Activated CD8-positive, alpha-beta memory T cell treated with anti-CD3 and anti-CD28 coated beads for 48 hours (primary cell): ENCODE results near the gene WDR20.
"Not testable (repeated sequence)": the region's sequence is repeated elsewhere in the genome, so short reads cannot be mapped to it uniquely, and the experiment has no call there.

Experiments used
- DNase-seq, 3 experiments: peaks; one replicate each; pipeline ENCODE4 v3.0.0-alpha.2; 2020; ENCODE audit warnings: low read depth in 2 of 3, low spot score in 2 of 3

The WDR20 gene

DNA sequence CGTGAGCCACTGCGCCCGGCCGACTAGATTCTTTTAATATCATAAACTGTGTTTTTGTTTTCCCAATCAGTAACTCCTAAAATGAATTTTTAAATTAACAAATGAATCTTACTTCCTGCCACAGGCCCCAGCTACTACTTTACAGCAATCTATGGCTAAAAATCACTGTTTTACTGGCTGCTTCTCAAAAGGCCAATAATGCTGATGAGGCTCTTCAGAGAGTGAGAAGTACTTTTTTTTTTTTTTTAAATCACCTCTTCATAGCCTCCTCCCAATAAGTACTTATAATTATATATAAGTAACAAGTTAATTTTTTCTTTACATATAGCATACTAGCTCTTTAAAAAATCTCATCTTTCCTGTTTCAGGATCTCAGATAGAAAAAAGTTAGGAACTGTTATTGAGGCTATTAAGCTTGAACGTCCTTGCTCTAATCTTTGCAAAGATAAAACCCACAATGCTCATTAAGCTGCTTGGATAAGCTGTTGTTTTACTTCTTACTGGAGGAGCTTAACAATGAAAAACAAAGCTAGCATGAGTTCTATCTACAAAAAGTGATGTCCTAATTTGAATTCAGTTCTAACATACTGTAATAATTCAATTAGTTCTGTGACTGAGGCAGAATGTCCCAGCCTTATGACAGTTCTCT, 12.8 kb upstream of the WDR20 start:
- no peak for DNase-seq

DNA sequence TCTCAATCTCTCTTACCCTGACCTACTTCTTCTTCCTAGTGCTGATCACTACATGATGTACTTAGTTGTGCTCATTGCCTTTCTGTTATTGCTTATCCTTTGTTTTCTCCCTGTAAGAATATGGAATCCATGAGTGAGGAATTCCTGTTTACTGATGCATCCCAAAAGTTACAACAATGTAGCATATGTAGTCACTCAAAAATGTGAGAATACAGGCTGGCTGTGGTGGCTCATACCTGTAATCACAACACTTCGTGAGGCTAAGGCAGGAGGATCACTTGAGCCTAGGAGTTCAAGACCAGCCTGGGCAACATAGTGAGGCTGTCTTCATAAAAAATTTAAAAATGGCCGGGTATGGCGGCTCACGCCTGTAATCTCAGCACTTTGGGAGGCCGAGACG, 8.0 kb upstream of the WDR20 start:
- no peak for DNase-seq

DNA sequence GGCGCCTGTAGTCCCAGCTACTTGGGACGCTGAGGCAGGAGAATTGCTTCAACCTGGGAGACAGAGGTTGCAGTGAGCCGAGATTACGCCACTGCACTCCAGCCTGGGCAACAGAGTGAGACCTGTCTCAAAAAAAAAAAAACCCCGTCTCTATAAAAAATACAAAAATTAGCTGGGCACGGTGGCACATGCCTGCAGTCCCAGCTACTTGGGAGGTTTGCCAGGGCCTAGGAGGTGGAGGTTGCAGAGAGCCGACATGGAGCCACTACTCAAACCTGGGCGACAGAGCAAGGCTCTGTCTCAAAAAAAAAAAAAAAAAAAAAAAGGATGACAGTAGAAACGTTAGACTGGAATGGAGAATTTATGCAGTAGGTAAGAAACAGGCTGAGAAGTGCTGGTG, 5.7 kb upstream of the WDR20 start:
- not testable (repeated sequence) for DNase-seq

DNA sequence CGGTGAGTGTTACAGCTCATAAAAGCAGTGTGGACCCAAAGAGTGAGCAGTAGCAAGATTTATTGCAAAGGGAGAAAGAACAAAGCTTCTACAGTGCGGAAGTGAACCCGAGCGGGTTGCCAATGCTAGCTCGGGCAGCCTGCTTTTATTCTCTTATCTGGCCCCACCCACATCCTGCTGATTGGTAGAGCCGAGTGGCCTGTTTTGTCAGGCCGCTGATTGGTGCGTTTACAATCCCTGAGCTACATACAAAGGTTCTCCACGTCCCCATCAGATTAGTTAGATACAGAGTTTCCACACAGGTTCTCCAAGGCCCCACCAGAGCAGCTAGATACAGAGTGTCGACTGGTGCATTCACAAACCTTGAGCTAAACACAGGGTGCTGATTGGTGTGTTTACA, 5.0 kb upstream of the WDR20 start:
- not testable (repeated sequence) for DNase-seq

DNA sequence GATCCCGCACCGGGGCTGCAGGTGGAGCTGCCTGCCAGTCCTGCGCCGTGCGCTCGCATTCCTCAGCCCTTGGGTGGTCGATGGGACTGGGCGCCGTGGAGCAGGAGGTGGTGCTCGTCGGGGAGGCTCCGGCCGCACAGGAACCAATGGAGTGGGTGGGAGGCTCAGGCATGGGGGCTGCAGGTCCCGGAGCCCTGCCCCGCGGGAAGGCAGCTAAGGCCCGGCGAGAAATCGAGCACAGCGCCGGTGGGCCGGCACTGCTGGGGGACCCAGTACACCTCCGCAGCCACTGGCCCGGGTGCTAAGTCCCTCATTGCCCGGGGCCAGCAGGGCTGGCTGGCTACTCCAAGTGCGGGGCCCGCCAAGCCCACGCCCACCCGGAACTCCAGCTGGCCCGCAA, 4.2 kb upstream of the WDR20 start:
- not testable (repeated sequence) for DNase-seq

DNA sequence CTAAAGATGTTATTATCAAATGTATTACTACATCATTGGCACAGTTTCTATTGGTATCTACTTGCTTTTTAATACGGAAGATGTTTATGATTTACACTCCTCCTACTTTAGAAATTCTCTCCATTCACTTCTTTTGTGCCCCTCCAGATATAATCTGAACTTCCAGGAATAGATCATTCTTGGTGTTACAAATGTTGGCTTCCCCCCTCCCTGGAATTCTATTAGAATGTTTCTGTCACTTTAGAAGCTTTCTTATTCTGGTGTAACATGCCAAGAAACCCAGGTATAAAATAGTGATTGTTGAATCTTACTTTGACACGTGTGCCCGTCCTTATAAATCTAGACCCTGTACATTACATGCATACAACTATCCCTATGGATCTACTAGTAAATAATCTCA, 1.2 kb upstream of the WDR20 start:
- DNase-seq: no peak

DNA sequence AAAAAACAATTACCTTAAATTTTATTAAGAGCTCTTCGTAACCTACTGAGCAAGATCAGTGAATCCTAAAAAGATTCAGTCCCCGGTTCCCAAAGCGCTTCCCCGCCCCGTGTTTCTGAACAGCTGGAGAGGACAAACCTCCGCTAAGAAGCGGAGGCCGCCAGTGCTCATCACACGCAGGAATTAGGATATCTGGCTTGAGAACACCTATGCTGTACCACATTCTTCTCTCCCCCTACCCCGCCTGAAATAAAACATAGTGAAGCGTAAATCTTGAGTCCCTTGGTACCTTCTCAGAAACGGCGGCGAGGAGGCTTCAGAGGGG, 774 bp upstream of the WDR20 start:
- DNase-seq: no peak

DNA sequence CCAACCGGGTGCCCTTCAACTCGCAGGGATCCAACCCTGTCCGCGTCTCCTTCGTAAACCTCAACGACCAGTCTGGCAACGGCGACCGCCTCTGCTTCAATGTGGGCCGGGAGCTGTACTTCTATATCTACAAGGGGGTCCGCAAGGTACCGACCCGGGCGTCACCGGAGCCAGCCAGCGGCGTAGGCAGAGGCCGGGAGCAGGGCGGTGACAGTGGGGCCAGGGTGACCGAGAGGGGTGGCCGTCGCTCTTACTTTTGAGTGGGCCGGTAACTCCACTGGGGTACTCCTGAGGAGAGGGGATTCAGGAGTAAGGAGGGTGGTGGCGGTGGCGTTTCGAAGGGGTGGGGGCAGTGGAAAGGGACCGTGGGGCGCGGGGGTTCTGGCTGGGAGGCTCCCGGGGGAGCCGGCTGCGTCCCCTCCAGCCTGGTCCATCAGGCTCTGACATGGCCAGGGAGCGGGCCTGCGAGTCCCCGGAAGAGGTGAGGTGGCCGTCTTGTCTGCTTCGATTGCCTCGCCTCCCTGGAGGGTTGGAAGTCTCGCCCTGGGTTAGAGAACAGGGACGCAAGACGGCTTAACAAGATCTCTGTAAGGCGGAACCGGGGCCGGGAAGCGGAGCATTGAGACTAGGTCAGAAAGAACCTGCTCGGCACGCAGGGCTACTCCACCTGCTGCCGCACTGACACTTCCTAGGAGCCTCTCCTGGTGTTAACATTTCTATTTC, 491 bp downstream of the WDR20 start:
- peak in 2 of 3 experiments; percentile 5 to 17 for DNase-seq

DNA sequence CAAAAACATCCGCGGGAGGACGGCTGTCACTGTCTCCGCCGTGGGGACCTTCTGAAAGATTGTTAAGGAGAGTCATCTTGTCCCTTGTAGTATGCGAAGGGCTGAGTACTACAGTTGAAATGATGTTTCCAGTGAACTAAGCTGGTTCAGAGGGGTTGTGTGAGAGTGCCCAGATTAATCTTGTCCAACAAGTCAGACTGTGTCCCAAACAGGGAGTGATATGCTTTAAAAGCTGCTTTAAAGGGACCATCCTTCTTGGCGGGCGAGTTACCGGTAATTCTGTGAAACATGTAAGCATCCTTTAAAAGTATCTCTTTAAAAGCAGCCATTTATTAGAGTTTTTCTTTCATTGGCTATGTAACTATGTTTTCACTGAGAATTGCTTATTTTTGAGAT, 1.1 kb downstream of the WDR20 start:
- DNase-seq: no peak

DNA sequence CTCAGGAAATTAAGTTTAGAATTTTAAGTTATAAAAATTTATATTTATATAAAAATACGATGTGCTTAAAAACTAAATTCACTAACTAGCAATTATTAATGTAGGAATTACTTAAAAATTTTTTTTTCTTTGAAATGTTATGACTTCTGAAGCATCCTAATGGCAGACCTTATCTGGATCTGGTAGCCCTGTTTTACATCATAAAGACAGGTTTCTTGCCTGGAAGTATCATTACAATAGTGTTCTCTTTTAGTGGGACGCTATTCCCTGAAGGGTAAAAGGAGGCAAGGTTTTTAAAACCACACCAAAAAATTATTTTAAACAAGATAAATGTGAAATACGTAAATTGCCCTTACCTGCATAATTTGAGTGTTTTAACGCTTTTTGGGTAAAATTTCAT, 2.1 kb downstream of the WDR20 start:
- no peak for DNase-seq

DNA sequence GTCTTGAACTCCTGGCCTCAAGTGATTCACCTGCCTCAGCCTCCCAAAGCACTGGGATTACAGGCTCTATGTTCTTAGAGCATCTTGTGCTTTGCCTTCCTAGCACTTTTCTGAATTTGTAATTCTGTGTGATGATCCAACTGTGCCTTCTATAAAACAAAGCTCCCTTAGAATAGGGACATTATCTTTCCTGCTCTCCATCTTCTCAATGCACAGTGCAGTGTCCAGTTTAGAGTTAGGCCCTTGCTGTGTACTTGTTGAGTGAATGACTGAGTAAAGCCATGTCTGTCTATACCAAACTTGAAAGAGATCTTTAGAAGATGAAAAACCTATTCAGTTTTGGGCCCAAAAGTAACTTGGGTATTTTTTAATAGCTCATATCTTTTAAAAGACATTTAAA, 5.2 kb downstream of the WDR20 start:
- DNase-seq: no peak

DNA sequence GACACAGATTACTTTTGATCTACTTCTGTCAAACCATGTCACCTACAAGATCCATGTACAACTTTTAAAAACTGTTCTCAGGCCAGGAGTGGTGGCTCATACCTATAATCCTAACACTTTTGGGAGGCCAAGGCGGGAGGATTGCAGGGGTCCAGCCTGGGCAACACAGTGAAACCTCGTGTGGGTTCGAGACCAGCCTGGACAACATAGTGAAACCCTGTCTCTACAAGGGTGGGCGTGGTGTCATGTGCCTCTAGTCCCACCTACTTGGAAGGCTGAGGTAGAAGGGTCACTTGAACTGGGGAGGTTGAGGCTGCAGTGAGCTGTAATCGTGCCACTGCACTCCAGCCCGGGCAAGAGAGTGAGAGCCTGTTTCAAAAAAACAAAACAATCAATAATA, 5.7 kb downstream of the WDR20 start:
- no peak for DNase-seq

DNA sequence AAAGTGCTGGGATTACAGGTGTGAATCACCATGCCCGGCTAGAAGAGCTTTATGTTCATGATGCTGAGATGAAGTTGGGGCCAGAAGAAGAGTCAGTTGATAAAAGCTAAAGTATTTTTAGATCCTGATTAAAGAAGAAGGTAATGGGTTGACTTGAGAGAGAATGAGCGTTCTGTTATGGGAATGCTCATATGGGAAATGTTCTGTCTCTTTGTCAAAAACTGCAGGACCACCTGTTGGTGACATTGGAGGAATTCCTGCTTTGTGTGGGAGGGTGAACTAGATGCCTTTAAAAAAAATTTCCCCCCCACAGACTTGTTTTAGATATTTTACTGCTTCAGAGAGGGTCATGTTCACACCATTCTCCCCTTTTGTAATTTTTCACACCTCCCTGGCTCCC, 6.7 kb downstream of the WDR20 start:
- DNase-seq: no peak

DNA sequence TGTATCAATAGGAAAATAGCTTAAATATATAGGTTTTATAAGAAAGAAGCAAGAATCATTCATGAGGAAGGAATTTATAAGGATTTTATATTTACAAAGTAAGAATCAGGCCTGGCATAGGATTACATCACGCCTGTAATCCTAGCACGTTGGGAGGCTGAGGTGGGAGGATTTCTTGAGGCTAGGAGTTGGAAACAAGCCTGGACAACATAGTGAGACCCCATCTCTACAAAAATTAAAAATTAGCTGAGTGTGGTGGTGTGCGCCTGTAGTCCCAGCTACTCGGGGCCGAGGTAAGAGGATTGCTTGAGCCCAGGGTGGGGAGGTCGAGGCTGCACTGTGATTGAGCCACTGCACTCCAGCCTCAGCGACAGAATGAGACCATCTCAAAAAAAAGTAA, 10.4 kb downstream of the WDR20 start:
- DNase-seq: no peak

DNA sequence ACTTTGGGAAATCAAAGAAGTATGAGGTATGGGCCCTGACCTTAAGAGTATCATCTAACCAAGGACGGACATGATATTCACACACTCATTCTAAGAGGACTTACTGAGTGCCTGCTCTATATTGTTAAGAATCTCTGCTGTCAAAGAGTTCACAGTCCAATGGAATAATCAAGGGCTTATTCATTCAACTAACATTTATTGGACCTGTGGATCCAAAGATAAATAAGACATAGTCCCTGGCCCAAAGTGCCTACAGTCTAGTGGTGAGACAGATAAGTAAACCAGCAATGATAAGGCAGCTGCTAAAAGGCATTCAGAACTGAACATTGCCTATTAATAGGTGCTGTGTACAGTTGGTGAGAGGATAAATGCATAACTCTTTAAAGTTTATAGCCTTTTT, 11.0 kb downstream of the WDR20 start:
- DNase-seq: no peak

DNA sequence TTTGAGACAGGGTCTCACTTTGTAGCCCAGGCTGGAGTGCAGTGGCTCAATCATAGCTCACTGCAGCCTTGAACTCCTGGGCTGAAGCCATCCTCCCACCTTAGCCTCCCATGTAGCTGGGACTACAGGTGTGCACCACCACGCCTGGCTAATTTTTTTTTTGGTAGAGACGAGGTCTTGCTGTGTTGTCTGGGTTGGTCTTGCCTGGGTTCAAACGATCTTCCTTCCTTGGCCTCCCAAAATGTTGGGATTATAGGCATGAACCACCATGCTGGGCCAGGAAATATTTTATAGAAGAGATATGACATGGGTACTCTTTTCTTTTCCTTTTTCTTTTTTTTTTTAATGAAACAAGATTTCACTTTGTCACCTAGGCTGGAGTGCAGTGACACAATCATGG, 11.7 kb downstream of the WDR20 start:
- not testable (repeated sequence) for DNase-seq

DNA sequence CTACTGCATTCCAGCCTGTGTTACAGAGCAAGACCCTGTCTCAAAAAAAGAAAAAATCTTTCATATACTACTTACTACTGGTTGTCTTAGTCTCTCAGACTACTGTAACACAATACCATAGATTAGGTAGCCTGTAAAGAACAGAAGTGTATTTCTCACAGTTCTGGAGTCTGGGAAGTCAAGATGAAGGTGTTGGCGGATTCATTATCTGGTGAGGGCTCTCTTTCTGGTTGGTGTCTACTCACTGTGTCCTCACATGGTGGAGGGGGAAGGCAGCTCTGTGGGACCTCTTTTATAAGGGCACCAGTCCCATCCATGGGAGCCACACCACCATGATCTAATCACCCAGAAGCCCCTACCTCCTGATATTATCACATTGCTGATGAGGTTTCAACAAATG, 14.4 kb downstream of the WDR20 start:
- DNase-seq: no peak

DNA sequence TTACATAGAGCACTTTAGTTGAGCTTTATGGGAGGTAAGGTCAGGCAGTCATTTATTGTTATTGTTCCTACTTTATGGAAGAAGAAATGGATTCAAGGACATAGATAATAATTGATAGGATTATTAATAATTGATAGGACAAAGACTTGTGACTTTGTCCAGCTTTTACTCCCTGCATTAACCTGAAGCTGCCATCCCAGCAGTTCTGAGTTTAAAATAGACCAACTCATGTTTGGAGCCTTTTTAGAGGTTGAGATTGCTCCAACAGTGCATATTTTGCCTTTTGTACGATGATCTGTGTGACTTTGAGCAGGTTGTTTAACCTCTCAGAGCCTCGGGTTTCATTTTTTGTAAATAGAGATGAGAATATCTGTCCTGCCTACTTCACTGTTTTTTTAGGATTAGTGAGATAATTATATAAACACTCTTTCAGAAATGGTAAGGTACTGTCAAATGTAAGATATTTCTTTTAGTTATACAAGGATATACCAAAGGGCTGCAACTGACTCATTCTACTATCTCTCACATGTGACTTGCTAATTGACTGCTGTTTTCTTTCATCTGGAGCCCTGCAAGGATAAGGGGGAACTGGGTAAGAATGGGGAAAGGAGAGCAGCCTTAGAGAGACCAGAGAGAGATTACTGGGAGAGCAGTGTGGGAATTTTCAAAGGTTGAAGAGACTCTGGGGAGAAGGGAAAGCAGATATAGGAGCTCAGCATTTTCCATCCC, 15.3 kb downstream of the WDR20 start:
- DNase-seq: no peak

DNA sequence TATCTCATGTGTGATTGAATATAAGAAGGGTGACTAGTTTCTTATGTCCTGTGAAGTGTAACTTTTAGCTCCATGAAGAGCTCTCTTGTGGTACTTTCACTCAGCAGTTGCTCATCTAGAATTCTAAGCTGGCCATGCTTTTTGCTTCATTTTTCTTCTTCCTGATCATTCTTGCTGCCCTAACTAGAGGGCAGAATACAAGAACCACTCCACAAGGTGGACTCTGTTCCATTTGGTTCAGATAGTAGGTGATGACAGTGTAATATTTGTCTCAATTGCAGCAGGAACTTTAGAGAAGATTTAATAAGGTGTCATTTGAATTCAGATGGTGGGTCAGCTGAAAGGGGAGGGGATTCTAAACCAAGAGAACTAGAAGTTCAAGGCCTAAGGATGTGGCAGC, 17.6 kb downstream of the WDR20 start:
- no peak for DNase-seq

DNA sequence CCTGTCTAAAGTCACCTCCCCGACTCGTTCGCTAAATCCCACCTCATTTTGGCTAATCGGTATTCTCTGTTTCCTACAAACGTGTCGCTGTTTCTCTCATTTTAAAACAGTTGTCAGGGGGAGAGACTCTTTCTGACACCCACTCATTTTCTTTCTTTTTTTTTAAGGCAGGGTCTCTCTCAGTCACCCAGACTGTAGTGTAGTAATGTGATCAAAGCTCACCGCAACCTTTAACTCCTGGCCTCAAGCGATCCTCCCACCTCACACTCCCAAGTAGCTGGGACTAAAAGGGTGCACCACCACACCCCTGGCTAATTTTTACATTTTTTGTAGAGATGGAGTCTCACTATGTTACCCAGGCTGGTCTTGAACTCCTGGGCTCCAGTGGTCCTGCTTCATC, 19.1 kb downstream of the WDR20 start:
- no peak for DNase-seq

DNA sequence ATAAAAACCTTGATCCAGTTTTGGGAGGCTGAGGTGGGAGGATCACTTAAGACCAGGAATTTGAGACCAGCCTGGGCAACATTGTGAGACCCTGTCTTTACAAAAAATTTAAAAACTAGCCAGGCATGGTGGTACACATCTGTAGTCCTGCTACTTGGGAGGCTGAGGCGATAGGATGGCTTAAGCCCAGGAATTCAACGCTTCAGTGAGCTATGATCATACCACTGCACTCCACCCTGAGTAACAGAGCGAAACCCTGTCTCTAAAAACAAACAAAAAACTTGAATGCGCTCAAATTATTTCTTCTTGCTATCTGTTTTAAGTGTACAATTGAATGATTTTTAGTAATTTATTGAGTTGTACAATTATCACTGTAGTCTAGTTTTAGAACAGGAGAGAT, 20.1 kb downstream of the WDR20 start:
- DNase-seq: no peak

DNA sequence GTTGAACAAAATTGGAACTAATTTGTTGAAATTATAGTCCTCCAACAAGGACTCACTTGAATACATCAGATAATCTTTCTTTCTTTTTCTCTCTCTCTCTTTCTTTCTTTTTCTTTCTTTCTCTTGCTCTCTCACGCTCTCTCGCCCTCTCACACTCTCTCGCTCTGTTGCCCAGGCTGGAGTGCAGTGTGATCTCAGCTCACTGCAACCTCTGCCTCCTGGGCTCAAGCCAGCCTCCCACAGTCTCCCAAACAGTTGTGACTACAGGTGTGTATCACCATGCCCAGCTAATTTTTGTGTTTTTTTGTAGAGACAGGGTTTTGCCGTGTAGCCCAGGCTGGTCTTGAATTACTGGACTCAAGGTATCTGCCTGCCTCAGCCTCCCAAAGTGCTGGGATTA, 22.8 kb downstream of the WDR20 start:
- DNase-seq: no peak

DNA sequence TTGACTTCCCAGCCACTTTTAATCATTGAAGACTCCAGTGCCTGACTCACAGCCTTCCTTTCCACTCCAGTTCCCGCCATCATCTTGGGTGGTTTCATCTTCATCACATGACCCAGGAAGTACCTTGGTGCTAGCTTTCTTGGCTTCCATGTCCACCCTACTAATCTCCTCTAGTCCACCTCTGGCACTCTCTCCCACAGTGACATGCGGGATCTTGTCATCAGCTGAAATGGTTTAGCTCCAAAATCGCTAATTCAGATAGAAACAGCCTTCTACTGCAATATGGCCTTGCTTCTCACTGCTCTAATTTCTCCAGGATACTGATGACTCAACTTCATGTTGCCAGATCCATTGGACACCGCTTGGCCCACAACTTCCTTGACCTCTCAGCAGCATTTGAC, 24.5 kb downstream of the WDR20 start:
- DNase-seq: no peak
